CD14-positive monocyte (primary cell): Measurements from ENCODE around the gene LBX1. TPM values are rescaled to one million over a fixed set of nuclear protein-coding genes. Genes with fewer than 3 reads are reported as not detected.

Experiments
- DNase-seq, 3 donors: peaks; one replicate each; pipeline ENCODE4 v3.0.0-alpha.2; 2011 to 2022
- H2AFZ ChIP-seq: 2 replicates; pipeline ENCODE4 v1.6.0; 2012; ENCODE audit warnings: mild to moderate bottlenecking, low read depth, low read length, inconsistent platforms; ENCODE audit not compliant: insufficient read depth, poor library complexity, severe bottlenecking
- H3K27ac ChIP-seq, 2 donors: 1 replicate in 1 of 2; 2 replicates in 1 of 2; pipeline ENCODE4 v1.5.1; 2012 to 2013; ENCODE audit warnings: low read length in 2 of 2, control low read depth in 1 of 2, inconsistent platforms in 1 of 2, low read depth in 1 of 2, mild to moderate bottlenecking in 1 of 2
- H3K27me3 ChIP-seq, 2 donors: one replicate each; pipeline versions ENCODE4 v1.6.0 to v1.6.1; 2011 to 2013; ENCODE audit warnings: low read length in 2 of 2; ENCODE audit not compliant: control insufficient read depth in 2 of 2, insufficient read depth in 2 of 2
- H3K36me3 ChIP-seq, 2 donors: replicated peaks in 1 of 2; 1 replicate in 1 of 2; 2 replicates in 1 of 2; pipeline versions ENCODE4 v1.5.1 to v1.6.1; 2012 to 2013; ENCODE audit warnings: low read length in 2 of 2, control low read depth in 1 of 2, inconsistent platforms in 1 of 2, mild to moderate bottlenecking in 1 of 2; ENCODE audit not compliant: insufficient read depth in 2 of 2, control insufficient read depth in 1 of 2
- H3K4me1 ChIP-seq, 2 donors: 1 replicate in 1 of 2; 2 replicates in 1 of 2; pipeline versions ENCODE4 v1.5.1 to v1.6.1; 2012 to 2013; ENCODE audit warnings: low read length in 2 of 2, control low read depth in 1 of 2, inconsistent platforms in 1 of 2, mild to moderate bottlenecking in 1 of 2, moderate library complexity in 1 of 2; ENCODE audit not compliant: insufficient read depth in 2 of 2, control insufficient read depth in 1 of 2
- H3K4me2 ChIP-seq: replicated peaks from 2 replicates; pipeline ENCODE3; 2012; ENCODE audit warnings: low read length, moderate library complexity, mild to moderate bottlenecking; ENCODE audit not compliant: poor library complexity, severe bottlenecking; ENCODE audit errors: extremely low read depth
- H3K4me3 ChIP-seq, 3 experiments: fragments of 200-600 bp in 1 of 3; sonication (generic) in 1 of 3; replicated peaks in 1 of 3; 1 replicate in 2 of 3; 2 replicates in 1 of 3; pipeline ENCODE4 v1.5.1; 2011 to 2013; ENCODE audit warnings: low read length in 3 of 3, mild to moderate bottlenecking in 3 of 3, control low read depth in 2 of 3, low read depth in 2 of 3, inconsistent platforms in 1 of 3, moderate library complexity in 1 of 3
- H3K79me2 ChIP-seq: 2 replicates; pipeline ENCODE4 v1.6.0; 2012; ENCODE audit warnings: mild to moderate bottlenecking, control low read depth, inconsistent platforms, low read length, moderate library complexity; ENCODE audit not compliant: insufficient read depth
- H3K9ac ChIP-seq: 2 replicates; pipeline ENCODE4 v1.6.0; 2017; ENCODE audit warnings: low read length, mild to moderate bottlenecking; ENCODE audit not compliant: insufficient read depth, poor library complexity, severe bottlenecking
- H3K9me3 ChIP-seq, 2 donors: replicated peaks in 1 of 2; 1 replicate in 1 of 2; 2 replicates in 1 of 2; pipeline versions ENCODE4 v1.5.1 to v1.6.1; 2012 to 2013; ENCODE audit warnings: low read length in 2 of 2, control low read depth in 1 of 2; ENCODE audit not compliant: control insufficient read depth in 1 of 2, insufficient read depth in 1 of 2
- H4K20me1 ChIP-seq: 2 replicates; pipeline ENCODE4 v1.6.0; 2012; ENCODE audit warnings: mild to moderate bottlenecking, low read length, control low read depth, moderate library complexity; ENCODE audit not compliant: insufficient read depth
- H3K27ac Mint-ChIP-seq, 7 donors: one replicate each; pipeline ENCODE4 v1.8.0; 2020; ENCODE audit warnings: mild to moderate bottlenecking in 7 of 7, mixed read lengths in 7 of 7, moderate library complexity in 6 of 7, inconsistent platforms in 2 of 7
- H3K27me3 Mint-ChIP-seq, 3 donors: one replicate each; pipeline ENCODE4 v1.8.0; 2021 to 2022; ENCODE audit warnings: low read depth in 3 of 3, mild to moderate bottlenecking in 3 of 3, mixed read lengths in 3 of 3, moderate library complexity in 3 of 3, inconsistent platforms in 1 of 3
- H3K36me3 Mint-ChIP-seq, 2 donors: one replicate each; pipeline ENCODE4 v1.8.0; 2020; ENCODE audit warnings: mixed read lengths in 2 of 2, inconsistent platforms in 1 of 2, mild to moderate bottlenecking in 1 of 2
- H3K4me1 Mint-ChIP-seq: one replicate; pipeline ENCODE4 v1.8.0; 2020; ENCODE audit warnings: mild to moderate bottlenecking, mixed read lengths
- H3K4me3 Mint-ChIP-seq, 2 donors: one replicate each; pipeline ENCODE4 v1.8.0; 2020; ENCODE audit warnings: mild to moderate bottlenecking in 2 of 2, mixed read lengths in 2 of 2, moderate library complexity in 1 of 2
- H3K9me3 Mint-ChIP-seq, 7 donors: one replicate each; pipeline ENCODE4 v1.8.0; 2020 to 2022; ENCODE audit warnings: mixed read lengths in 7 of 7, mild to moderate bottlenecking in 6 of 7, moderate library complexity in 6 of 7, inconsistent platforms in 2 of 7
- WGBS: methylation state at CpG from one replicate; pipeline ENCODE4 v1.1.5; 2013; ENCODE audit warnings: missing lambda C conversion rate; ENCODE audit not compliant: insufficient coverage; 5-methylcytosine and 5-hydroxymethylcytosine counted together
- intact Hi-C, 2 donors: fragments of 100-400 bp; cut with micrococcal nuclease; formaldehyde crosslinking; loops; one replicate each; pipeline versions ENCODE4 v1.15.0 to v1.15.1; 2023
- polyA plus RNA-seq, 3 donors: library from polyadenylated mRNA; depleted of rRNA in 1 of 3; unstranded in 2 of 3; stranded (reverse) in 1 of 3; fragments of 300-500 nt in 2 of 3; fragments of >200 nt in 1 of 3; fragmentation: Illumina TruSeq in 2 of 3; gene quantifications; 1 replicate in 2 of 3; 2 replicates in 1 of 3; pipeline ENCODE4 v1.2.3, GENCODE V29; 2012 to 2021
- TF ChIP-seq, protein P1 (sequence below): fragments of 200-600 bp; IDR thresholded peaks from one replicate; pipeline ENCODE4 v1.8.0; 2022; ENCODE audit warnings: antibody characterized with exemption, mild to moderate bottlenecking

Gene LBX1
- polyA plus RNA-seq, 3 donors, result not detected

DNA sequence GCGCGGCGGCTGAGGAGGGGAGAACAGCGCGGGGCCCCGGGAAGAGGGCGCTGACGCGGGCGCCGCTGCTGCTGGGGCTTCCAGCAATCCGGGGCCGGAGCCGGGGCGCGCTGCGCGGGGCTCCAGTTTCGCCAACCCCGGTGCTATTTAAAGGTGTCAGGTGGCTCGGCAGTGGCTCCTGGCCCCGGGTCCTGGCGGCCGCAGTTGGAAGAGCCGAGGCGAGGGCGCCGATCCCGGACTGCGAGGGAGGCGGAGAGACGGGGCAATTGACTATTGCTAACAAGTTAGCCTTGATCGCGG lies 347 bp downstream of the LBX1 start:
- WGBS, result 1% methylated on average over 29 of the region's 34 CpGs
- H3K4me1 Mint-ChIP-seq, result peaks cover 27% of the 10 kb centered on the region
- H3K4me1 ChIP-seq, result peaks cover 9 to 11% of the 10 kb centered on the region in 2 donors
- H3K27ac ChIP-seq, result no peak overlapping the region
- H3K36me3 Mint-ChIP-seq, result peaks cover 4 to 10% of the 10 kb centered on the region in 2 donors
- H3K9me3 ChIP-seq, result peaks cover under 1 to 52% of the 10 kb centered on the region in 2 donors
- H3K27ac Mint-ChIP-seq, result no peak overlapping the region
- H3K9me3 Mint-ChIP-seq, result peaks cover 0 to 34% (median 16%) of the 10 kb centered on the region in 7 donors
- TF ChIP-seq, protein P1, sequence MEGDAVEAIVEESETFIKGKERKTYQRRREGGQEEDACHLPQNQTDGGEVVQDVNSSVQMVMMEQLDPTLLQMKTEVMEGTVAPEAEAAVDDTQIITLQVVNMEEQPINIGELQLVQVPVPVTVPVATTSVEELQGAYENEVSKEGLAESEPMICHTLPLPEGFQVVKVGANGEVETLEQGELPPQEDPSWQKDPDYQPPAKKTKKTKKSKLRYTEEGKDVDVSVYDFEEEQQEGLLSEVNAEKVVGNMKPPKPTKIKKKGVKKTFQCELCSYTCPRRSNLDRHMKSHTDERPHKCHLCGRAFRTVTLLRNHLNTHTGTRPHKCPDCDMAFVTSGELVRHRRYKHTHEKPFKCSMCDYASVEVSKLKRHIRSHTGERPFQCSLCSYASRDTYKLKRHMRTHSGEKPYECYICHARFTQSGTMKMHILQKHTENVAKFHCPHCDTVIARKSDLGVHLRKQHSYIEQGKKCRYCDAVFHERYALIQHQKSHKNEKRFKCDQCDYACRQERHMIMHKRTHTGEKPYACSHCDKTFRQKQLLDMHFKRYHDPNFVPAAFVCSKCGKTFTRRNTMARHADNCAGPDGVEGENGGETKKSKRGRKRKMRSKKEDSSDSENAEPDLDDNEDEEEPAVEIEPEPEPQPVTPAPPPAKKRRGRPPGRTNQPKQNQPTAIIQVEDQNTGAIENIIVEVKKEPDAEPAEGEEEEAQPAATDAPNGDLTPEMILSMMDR, result no peak
- peak overlapping the region in 1 of 2 donors; percentile 68 for H3K4me3 Mint-ChIP-seq
- no peak overlapping the region for H3K4me3 ChIP-seq
- no peaks in the 10 kb centered on the region for H3K36me3 ChIP-seq
- no peaks in the 10 kb centered on the region for H4K20me1 ChIP-seq
- peaks cover 78 to 98% (median 88%) of the 10 kb centered on the region in 3 donors for H3K27me3 Mint-ChIP-seq
- H3K27me3 ChIP-seq, result peaks cover 82 to 90% of the 10 kb centered on the region in 2 donors
- intact Hi-C loops, result no loop called here
- no peak overlapping the region for H3K4me2 ChIP-seq
- no peaks in the 10 kb centered on the region for H3K79me2 ChIP-seq
- no peak for DNase-seq
- H3K9ac ChIP-seq, result no peak overlapping the region
- H2AFZ ChIP-seq, result no peak overlapping the region

- no peak overlapping the region for H2AFZ ChIP-seq
- peak overlapping the region in 1 of 2 donors; percentile 77 for H3K4me3 Mint-ChIP-seq
- H3K9me3 Mint-ChIP-seq, result peaks cover 0 to 40% (median 19%) of the 10 kb centered on the region in 7 donors
- H3K9me3 ChIP-seq, result peaks cover 2 to 55% of the 10 kb centered on the region in 2 donors
- peaks cover 78 to 98% (median 88%) of the 10 kb centered on the region in 3 donors for H3K27me3 Mint-ChIP-seq
- H3K36me3 ChIP-seq, result no peaks in the 10 kb centered on the region
- intact Hi-C loops, result no loop called here
- H3K9ac ChIP-seq, result no peak overlapping the region
- no peak overlapping the region for H3K27ac ChIP-seq
- H3K4me3 ChIP-seq, result no peak overlapping the region
- TF ChIP-seq, protein P1, result no peak
- no peak overlapping the region for H3K27ac Mint-ChIP-seq
- peaks cover 82 to 90% of the 10 kb centered on the region in 2 donors for H3K27me3 ChIP-seq
- peaks cover 4 to 10% of the 10 kb centered on the region in 2 donors for H3K36me3 Mint-ChIP-seq
- peaks cover 30% of the 10 kb centered on the region for H3K4me1 Mint-ChIP-seq
- peaks cover 9 to 13% of the 10 kb centered on the region in 2 donors for H3K4me1 ChIP-seq
- no peak overlapping the region for H3K4me2 ChIP-seq
- no peaks in the 10 kb centered on the region for H4K20me1 ChIP-seq
- DNase-seq, result no peak
- 4% methylated on average over 82 of the region's 82 CpGs for WGBS
- H3K79me2 ChIP-seq, result no peaks in the 10 kb centered on the region
Measured at GRCh38 chr10:101228153-101228965, 904 bp downstream of the LBX1 start.
